H9 (cell line): Measurements from ENCODE around the gene CCDC57. TPM values are rescaled to one million over a fixed set of nuclear protein-coding genes. Genes with fewer than 3 reads are reported as not detected.

Experiments
- DNase-seq: peaks from one replicate; pipeline ENCODE4 v3.0.0-alpha.2; 2017
- H2AFZ ChIP-seq: one replicate; pipeline ENCODE4 v1.6.1; 2013; ENCODE audit warnings: mild to moderate bottlenecking, low read length, control low read depth, moderate library complexity
- H2AK5ac ChIP-seq: 2 replicates; pipeline ENCODE4 v1.6.1; 2013; ENCODE audit warnings: low read length, control low read depth, mixed read lengths; ENCODE audit not compliant: insufficient read length
- H2BK120ac ChIP-seq: one replicate; pipeline ENCODE4 v1.6.1; 2013; ENCODE audit warnings: low read depth, mild to moderate bottlenecking, low read length, control low read depth, inconsistent platforms; ENCODE audit not compliant: poor library complexity, severe bottlenecking
- H2BK12ac ChIP-seq: 2 replicates; pipeline ENCODE4 v1.6.1; 2013; ENCODE audit warnings: low read length, control low read depth, mixed read lengths, low read depth; ENCODE audit not compliant: insufficient read length
- H2BK15ac ChIP-seq: 2 replicates; pipeline ENCODE4 v1.6.1; 2013; ENCODE audit warnings: low read depth, low read length, control low read depth
- H2BK20ac ChIP-seq: one replicate; pipeline ENCODE4 v1.6.1; 2013; ENCODE audit warnings: low read depth, mild to moderate bottlenecking, low read length, control low read depth, inconsistent platforms; ENCODE audit not compliant: poor library complexity, severe bottlenecking
- H2BK5ac ChIP-seq: 2 replicates; pipeline ENCODE4 v1.6.1; 2013; ENCODE audit warnings: low read length, control low read depth, mixed read lengths; ENCODE audit not compliant: insufficient read length
- H3K14ac ChIP-seq: 2 replicates; pipeline ENCODE4 v1.6.1; 2013; ENCODE audit warnings: low read length, control low read depth; ENCODE audit not compliant: insufficient read depth
- H3K18ac ChIP-seq: 2 replicates; pipeline ENCODE4 v1.6.1; 2013; ENCODE audit warnings: low read depth, mild to moderate bottlenecking, mixed read lengths, low read length, control low read depth; ENCODE audit not compliant: insufficient read length
- H3K23ac ChIP-seq: 2 replicates; pipeline ENCODE4 v1.6.1; 2013; ENCODE audit warnings: low read length, control low read depth, mixed read lengths, low read depth; ENCODE audit not compliant: insufficient read length
- H3K23me2 ChIP-seq: 2 replicates; pipeline ENCODE4 v1.6.1; 2013; ENCODE audit warnings: low read depth, mild to moderate bottlenecking, mixed read lengths, low read length, control low read depth; ENCODE audit not compliant: insufficient read length, poor library complexity, severe bottlenecking
- H3K27ac ChIP-seq: 2 replicates; pipeline ENCODE4 v1.5.1; 2013; ENCODE audit warnings: low read length, control low read depth, mixed read lengths, low read depth; ENCODE audit not compliant: insufficient read length
- H3K27me3 ChIP-seq: 2 replicates; pipeline ENCODE4 v1.6.1; 2013; ENCODE audit warnings: low read length, control low read depth, inconsistent platforms; ENCODE audit not compliant: insufficient read depth
- H3K4ac ChIP-seq: 2 replicates; pipeline ENCODE4 v1.6.1; 2013; ENCODE audit warnings: low read depth, mild to moderate bottlenecking, control low read depth, inconsistent platforms, low read length, moderate library complexity
- H3K4me1 ChIP-seq: 2 replicates; pipeline ENCODE4 v1.6.1; 2013; ENCODE audit warnings: low read length, control low read depth, inconsistent platforms; ENCODE audit not compliant: insufficient read depth
- H3K4me2 ChIP-seq: 2 replicates; pipeline ENCODE4 v1.6.1; 2013; ENCODE audit warnings: low read length, control low read depth, mixed read lengths; ENCODE audit not compliant: insufficient read length, insufficient read depth
- H3K56ac ChIP-seq: 2 replicates; pipeline ENCODE4 v1.6.1; 2013; ENCODE audit warnings: low read depth, mild to moderate bottlenecking, mixed read lengths, low read length, control low read depth; ENCODE audit not compliant: insufficient read length
- H3K79me1 ChIP-seq: 2 replicates; pipeline ENCODE4 v1.6.1; 2013; ENCODE audit warnings: low read depth, mild to moderate bottlenecking, moderate library complexity, low read length, control low read depth, inconsistent platforms; ENCODE audit not compliant: insufficient read depth, poor library complexity, severe bottlenecking
- H3K79me2 ChIP-seq: 2 replicates; pipeline ENCODE4 v1.6.1; 2013; ENCODE audit warnings: low read length, control low read depth, inconsistent platforms; ENCODE audit not compliant: insufficient read depth
- H3K9ac ChIP-seq: 2 replicates; pipeline ENCODE4 v1.6.1; 2013; ENCODE audit warnings: low read length, control low read depth, mixed read lengths; ENCODE audit not compliant: insufficient read length; ENCODE audit errors: extremely low read depth
- H3K9me3 ChIP-seq: one replicate; pipeline ENCODE4 v1.6.1; 2013; ENCODE audit warnings: low read depth, low read length, inconsistent platforms; ENCODE audit not compliant: control insufficient read depth
- H3T11ph ChIP-seq: one replicate; pipeline ENCODE4 v1.6.1; 2013; ENCODE audit warnings: mild to moderate bottlenecking, low read length, control low read depth, inconsistent platforms
- H4K20me1 ChIP-seq: one replicate; pipeline ENCODE4 v1.6.1; 2013; ENCODE audit not compliant: control insufficient read depth, insufficient read length, insufficient read depth
- H4K5ac ChIP-seq: 2 replicates; pipeline ENCODE4 v1.6.1; 2013; ENCODE audit warnings: low read depth, mild to moderate bottlenecking, mixed read lengths, low read length, control low read depth; ENCODE audit not compliant: insufficient read length
- H4K8ac ChIP-seq: replicated peaks from 2 replicates; pipeline ENCODE4 v1.6.1; 2013; ENCODE audit warnings: low read length, control low read depth, mixed read lengths, low read depth; ENCODE audit not compliant: insufficient read length
- H4K91ac ChIP-seq: 2 replicates; pipeline ENCODE4 v1.6.1; 2013; ENCODE audit warnings: low read depth, mild to moderate bottlenecking, moderate library complexity, mixed read lengths, low read length, control low read depth; ENCODE audit not compliant: insufficient read length
- H3K27ac Mint-ChIP-seq, 3 experiments: 2 replicates in 2 of 3; 3 replicates in 1 of 3; pipeline ENCODE4 v1.8.0; 2020 to 2021; ENCODE audit warnings: mixed read lengths in 3 of 3, mild to moderate bottlenecking in 1 of 3, moderate library complexity in 1 of 3
- H3K27me3 Mint-ChIP-seq: 2 replicates; pipeline ENCODE4 v1.8.0; 2021; ENCODE audit warnings: low read depth, mild to moderate bottlenecking, moderate library complexity, mixed read lengths
- H3K36me3 Mint-ChIP-seq, 3 experiments: 2 replicates in 2 of 3; 3 replicates in 1 of 3; pipeline ENCODE4 v1.8.0; 2020 to 2021; ENCODE audit warnings: low read depth in 3 of 3, mixed read lengths in 3 of 3; ENCODE audit not compliant: insufficient read depth in 1 of 3
- H3K4me1 Mint-ChIP-seq, 2 experiments: 2 replicates each; pipeline ENCODE4 v1.8.0; 2020; ENCODE audit warnings: mixed read lengths in 2 of 2
- H3K4me3 Mint-ChIP-seq, 2 experiments: 2 replicates in 1 of 2; 3 replicates in 1 of 2; pipeline ENCODE4 v1.8.0; 2020 to 2021; ENCODE audit warnings: mild to moderate bottlenecking in 2 of 2, mixed read lengths in 2 of 2, moderate library complexity in 1 of 2
- H3K9me3 Mint-ChIP-seq, 2 experiments: 2 replicates in 1 of 2; 3 replicates in 1 of 2; pipeline ENCODE4 v1.8.0; 2020; ENCODE audit warnings: mild to moderate bottlenecking in 2 of 2, mixed read lengths in 2 of 2, moderate library complexity in 1 of 2
- CTCF ChIP-seq: fragments of 200-600 bp; sonication (generic); conservative IDR thresholded peaks from 3 replicates; pipeline ENCODE4 v1.8.0; 2021; ENCODE audit warnings: antibody characterized with exemption, mild to moderate bottlenecking
- whole genome bisulfite sequencing: extraction: QIAGEN DNeasy Blood & Tissue Kit; methylation state at CpG from one replicate; pipeline ENCODE4 v1.1.7; 2013; ENCODE audit warnings: missing lambda C conversion rate, low lambda C conversion rate, mixed read lengths; ENCODE audit not compliant: insufficient read length; ENCODE audit errors: extremely low coverage; 5-methylcytosine and 5-hydroxymethylcytosine counted together
- total RNA-seq: library from RNA; stranded (reverse); gene quantifications from 2 replicates; pipeline ENCODE4 v1.2.1, GENCODE V29; 2021

Gene CCDC57
- total RNA-seq, 1 experiment from 2014 or later, result 11.0 TPM

- H2BK12ac ChIP-seq, result no peak overlapping the region
- H3K79me1 ChIP-seq, result peaks cover 2% of the 10 kb centered on the region
- H3K36me3 Mint-ChIP-seq, result peaks cover 6 to 46% (median 43%) of the 10 kb centered on the region in 3 experiments
- H3K9ac ChIP-seq, result no peak overlapping the region
- no peaks in the 10 kb centered on the region for H3K4me1 ChIP-seq
- no peak overlapping the region for H4K8ac ChIP-seq
- no peak overlapping the region for H2BK20ac ChIP-seq
- no peaks in the 10 kb centered on the region for H3K23me2 ChIP-seq
- peaks cover 3% of the 10 kb centered on the region for H4K20me1 ChIP-seq
- H3K27ac Mint-ChIP-seq, result no peak overlapping the region
- no peak for TF ChIP-seq CTCF
- H3T11ph ChIP-seq, result no peak overlapping the region
- H3K27ac ChIP-seq, result no peak overlapping the region
- H3K18ac ChIP-seq, result no peak overlapping the region
- WGBS, result no CpG with 5 or more reads among the region's 28 CpGs
- no peaks in the 10 kb centered on the region for H3K9me3 Mint-ChIP-seq
- no peak overlapping the region for H3K4ac ChIP-seq
- H2BK15ac ChIP-seq, result no peak overlapping the region
- no peak overlapping the region for H2BK5ac ChIP-seq
- H3K23ac ChIP-seq, result no peak overlapping the region
- no peak overlapping the region for H2BK120ac ChIP-seq
- H4K5ac ChIP-seq, result no peak overlapping the region
- H2AFZ ChIP-seq, result no peak overlapping the region
- no peaks in the 10 kb centered on the region for H3K27me3 ChIP-seq
- H3K27me3 Mint-ChIP-seq, result no peaks in the 10 kb centered on the region
- no peaks in the 10 kb centered on the region for H3K9me3 ChIP-seq
- peaks cover 0 to 9% of the 10 kb centered on the region in 2 experiments; a peak in 2 of 4 replicates for H3K4me1 Mint-ChIP-seq
- H3K79me2 ChIP-seq, result no peaks in the 10 kb centered on the region
- DNase-seq, result no peak
- no peak overlapping the region; the same call in 1 of the 2 replicates for H3K14ac ChIP-seq
- H4K91ac ChIP-seq, result no peak overlapping the region
- no peak overlapping the region for H3K4me2 ChIP-seq
- no peak overlapping the region for H3K56ac ChIP-seq
- no peak overlapping the region; a peak in 1 of 5 replicates for H3K4me3 Mint-ChIP-seq
- no peak overlapping the region for H2AK5ac ChIP-seq
Observed at GRCh38 chr17:82055965-82056728, 156.5 kb downstream of the CCDC57 start.
